HG03175 (cell line): Measurements from ENCODE around the gene SIRT4.
A peak's percentile ranks its signal among the peaks of the same experiment; 100 is the strongest.
"Not testable (repeated sequence)": the region's sequence is repeated elsewhere in the genome, so short reads cannot be mapped to it uniquely, and the experiment has no call there.

Experiments used
- ATAC-seq: cut with Tn5 transposase; IDR thresholded peaks from one replicate; pipeline ENCODE4 v1.9.1; 2021; ENCODE audit warnings: mild to moderate bottlenecking, moderate library complexity; ENCODE audit not compliant: unreplicated experiment

SIRT4 gene, protein sequence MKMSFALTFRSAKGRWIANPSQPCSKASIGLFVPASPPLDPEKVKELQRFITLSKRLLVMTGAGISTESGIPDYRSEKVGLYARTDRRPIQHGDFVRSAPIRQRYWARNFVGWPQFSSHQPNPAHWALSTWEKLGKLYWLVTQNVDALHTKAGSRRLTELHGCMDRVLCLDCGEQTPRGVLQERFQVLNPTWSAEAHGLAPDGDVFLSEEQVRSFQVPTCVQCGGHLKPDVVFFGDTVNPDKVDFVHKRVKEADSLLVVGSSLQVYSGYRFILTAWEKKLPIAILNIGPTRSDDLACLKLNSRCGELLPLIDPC

DNA sequence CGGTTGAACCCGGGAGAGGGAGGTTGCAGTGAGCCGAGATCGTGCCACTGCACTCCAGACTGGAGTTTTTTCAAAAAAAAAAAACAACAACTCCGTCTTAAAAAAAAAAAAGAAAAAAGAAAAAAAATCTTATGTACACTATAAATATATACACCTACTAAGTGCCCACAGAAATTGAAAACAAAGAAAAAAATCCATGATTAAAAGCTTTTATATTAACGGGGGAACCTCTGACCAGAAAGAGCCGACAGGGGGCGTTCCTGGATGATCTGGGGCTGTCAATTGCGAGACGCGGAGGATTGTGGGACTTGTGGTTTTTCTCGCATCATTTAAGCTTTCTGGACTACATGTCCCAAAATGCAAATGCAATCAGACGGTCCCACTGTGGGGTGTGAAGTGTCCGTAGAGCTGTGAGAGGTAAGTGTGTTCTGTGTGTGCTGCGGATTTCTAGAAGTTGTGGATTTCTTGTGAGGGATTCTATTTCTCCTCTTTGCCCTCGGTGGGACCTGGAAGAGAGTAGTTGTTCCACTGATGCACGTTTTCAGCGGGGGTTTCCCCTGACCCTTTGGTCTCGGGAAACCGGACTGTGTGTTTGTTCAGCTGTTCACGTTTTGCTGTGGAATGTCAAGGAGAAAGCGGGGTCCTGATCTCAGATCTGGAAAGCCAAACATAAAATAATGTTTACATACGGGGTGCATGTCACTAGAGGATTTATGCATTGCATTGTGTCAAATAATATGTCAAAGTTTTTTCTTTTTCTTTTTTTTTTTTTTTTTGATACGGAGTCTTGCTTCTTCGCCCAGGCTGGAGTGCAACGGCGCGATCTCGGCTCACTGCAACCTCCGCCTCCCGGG, at the start of gene SIRT4:
Gene SIRT4, plus strand, starts transcription at position 360 of the 854 bp plus-strand sequence. CDS start 1,241 bp downstream, outside the sequence.
- peak; percentile 99 for ATAC-seq

DNA sequence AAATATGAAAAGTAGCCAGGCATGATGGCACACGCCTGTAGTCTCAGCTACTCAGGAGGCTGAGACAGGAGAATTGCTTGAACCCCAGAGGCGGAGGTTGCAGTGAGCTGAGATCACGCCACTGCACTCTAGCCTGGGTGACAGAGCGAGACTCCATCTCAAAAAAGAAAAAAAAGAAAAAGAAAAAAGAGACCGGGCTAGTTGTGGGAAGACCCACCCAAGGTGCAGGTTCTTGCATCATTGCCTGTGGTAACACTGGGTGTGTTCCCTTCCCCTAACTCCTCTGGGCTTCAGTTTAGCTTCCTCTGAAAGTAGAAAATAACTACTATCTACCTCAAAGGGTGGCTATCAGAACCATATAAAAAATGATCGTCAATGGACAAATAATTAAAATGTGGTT, 48.8 kb upstream of the SIRT4 start:
- ATAC-seq, result not testable (repeated sequence)

DNA sequence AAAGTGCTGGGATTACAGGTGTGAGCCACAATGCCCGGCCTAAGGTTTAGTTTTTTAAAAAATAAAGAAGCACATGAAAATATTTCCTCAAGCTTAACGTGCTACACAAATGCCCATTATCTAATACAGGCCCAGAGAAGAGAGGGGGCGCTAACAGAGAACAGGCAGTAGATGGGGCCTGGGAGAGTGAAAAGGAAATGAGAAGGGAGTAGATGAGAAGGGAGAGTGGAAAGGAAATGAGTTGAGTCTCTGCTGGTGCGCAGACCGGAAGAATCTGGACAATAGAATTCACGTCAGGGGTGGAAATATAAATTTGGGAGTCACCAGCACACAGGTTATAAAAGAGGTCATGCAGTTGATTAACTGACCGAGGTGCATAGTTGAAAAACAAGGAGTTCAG, 47.3 kb upstream of the SIRT4 start:
- ATAC-seq, result no peak

DNA sequence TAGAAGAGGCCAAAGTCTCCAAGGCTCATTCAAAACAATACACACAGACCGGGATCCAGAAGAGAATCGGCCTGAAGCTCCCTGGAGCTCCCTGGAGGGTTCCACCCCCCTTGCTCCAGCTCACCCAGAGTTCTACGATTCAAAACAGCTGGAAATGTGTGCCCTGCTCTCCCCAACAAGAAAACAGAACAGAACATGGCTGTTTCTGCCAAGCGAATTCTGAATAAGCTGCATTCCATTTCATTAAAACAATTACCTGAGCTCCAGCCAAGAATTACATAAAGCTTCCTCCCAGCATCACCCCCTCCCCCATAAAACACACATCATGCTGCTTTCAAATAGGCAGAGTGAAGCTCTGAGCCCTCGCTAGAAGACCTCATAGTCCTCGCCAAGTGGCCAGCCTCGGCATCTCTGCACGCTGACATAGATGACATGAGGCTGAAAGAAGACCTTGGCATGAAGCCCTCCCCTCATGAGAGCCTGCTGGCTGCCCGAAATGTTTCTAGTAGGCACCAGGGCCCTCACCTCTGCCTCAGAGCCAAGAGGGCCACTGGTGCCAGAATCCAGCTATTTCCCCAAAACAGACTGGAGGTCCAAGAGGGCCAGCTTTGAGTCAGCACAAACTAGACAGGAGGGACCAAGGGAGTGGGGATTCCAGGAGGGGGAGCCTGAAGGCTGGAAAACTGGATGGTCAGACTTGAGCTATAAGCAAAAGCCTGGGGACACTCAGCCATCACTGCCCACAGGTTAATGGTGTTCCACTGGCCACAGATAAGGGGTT, 44.9 kb upstream of the SIRT4 start:
- ATAC-seq, result no peak

DNA sequence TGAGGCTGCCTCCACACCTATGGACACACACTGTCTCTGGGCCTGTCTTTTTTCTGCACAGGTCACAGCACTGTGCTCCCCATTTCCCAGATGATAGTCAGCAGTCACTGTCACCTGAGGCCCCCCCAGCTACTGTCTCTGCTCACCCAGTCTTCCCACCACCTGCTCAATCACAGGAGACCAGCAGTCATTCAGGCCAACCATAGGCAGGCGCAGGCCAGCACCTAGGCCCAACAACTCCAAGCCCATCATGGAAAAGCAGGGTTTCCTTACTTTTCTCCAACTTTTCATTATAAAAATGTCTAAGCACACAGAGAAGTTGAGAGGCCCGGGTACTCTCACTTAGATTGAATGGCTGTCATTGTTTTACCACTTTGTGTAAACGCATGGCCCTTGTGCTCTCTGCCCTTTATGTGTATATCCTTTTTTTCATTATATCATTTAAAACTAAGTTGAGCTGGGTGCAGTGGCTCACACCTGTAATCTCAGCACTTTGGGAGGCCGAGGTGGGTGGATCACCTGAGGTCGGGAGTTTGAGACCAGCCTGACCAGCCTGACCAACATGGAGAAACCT, 43.7 kb upstream of the SIRT4 start:
- ATAC-seq, result no peak

DNA sequence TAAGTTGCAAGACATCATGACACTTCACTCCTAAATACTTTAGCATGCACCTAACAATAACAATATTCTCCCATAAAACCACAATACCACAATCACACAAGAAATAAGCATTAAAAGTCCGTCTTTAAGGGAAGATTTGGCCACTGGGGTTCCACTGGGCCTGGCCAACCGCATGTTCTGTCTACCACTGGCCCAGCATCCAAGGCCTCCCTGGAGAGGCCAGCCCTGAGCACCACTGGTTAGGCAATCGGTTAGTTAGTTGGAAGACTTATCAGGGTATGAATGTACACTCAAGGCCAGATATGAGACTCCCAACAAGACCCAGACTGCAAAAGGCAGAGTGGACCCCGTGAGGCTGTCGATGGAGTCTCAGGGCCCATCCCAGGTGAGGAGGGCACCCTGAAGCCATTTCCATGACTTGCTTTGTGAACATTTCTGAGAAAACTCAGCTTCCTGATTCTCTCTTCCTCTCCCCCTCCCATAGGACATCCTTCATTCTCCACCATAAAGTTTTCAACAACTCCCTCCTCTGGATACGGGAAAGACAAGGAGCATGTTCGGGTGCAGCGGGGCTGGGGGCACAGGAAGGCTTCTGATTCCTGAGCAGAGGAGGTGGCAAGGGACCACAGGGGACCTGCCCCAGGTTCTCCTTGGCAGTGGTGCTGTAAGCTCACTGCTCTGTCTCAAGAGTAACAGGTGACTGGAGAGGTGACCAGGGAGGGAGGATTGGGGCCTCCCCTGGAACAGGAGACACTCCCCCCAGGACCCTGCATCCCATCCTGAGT, 42.5 kb upstream of the SIRT4 start:
- ATAC-seq, result no peak

DNA sequence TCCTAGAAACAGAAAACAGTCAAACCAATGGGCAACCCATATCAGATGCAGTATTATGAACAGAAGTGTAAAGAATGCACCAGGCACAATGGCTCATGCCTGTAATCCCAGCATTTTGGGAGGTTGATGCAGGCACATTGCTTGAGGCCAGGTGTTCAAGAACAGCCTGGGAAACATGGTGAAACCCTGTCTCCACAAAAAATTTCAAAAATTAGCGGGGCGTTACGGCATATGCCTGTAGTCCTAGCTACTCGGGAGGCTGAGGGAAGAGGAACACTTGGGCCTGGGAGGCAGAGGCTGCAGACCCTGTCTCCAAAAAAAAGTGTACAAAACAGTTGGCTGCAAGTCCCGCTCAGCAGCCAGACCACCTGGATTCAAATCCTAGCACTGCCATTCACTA, 41.5 kb upstream of the SIRT4 start:
- no peak for ATAC-seq

DNA sequence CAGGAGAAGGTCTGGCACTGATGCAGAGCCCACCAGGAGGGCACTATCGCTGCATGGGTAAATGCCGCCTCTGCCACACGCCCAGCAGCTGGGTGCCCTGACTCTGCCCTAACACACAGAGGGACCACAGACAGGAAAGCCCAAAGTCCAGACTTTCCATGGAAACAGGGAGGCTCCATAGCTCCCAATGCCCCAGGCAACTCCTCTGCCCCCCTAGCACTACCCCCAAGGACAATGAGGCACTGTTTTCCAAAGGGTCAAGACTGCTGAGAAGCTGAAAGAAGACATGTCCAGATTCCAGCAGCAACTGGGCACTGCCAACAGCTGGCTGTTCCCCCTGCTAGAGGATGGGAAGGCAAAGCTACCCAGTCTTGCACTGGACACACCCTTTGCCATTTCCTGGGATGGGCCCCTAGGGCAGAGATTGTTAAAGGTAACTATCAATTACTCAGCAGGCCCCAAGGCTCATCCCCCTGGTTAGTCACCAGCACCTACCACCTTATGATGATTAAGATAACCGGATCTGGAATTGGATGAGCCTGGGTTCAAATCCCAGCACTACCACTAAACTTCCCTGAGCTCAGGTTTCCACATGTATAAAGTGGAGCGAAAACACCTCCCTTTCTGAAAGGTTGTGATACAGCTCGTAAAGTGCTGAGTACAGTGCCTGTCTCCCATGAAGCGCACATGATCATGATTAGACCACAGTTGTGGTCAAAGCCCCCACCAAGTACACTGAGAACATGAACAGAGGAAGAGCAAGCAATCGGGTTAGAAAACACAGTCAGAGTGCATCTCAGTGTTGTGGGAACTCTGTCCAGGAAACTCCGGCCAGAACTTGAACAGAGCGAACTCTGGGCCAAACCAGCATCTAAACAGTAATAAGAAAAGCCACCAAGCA, 39.9 kb upstream of the SIRT4 start:
- ATAC-seq, result no peak

DNA sequence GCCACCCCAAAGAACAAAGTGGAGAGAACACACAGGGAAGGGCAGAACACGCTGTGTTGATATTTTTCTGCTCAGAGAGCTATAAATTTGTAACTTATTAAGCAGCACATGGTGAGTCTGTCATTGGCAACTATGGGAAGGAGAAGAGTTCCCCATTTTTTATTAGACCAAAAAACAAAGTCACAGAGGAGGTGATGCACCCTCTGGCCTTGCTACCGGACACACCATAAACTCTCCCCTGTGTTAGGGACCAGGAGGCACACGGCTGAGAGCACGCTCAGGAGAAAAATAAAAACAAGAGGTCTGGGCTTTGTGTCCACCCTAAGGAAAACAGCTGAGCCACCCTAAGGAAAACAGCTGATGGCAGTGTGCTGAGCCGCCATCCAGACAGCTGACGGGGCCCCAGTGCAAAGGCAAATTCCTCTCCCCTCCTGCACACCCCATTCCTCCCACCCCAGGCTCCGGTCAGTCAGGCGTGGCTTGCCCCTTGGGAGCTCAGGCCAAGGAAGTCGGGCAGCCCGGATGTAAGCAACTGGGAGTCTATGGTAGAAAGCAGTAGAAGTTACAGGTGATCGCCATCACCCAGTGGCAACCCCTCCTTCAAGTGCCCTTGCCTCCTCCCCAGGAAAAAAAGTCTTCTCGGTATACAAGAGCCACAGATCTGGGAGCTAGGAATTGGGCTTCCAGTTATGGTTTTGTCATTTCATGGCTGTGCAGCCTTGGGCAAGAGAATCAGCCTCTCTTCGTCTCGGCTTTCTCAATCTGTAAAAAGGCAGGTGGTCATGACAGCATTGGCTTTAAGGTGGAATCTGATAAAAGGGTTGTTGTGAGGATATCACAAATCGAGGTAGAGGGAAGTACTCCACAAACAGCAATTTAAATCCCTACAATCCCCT, 39.0 kb upstream of the SIRT4 start:
- ATAC-seq, result no peak

DNA sequence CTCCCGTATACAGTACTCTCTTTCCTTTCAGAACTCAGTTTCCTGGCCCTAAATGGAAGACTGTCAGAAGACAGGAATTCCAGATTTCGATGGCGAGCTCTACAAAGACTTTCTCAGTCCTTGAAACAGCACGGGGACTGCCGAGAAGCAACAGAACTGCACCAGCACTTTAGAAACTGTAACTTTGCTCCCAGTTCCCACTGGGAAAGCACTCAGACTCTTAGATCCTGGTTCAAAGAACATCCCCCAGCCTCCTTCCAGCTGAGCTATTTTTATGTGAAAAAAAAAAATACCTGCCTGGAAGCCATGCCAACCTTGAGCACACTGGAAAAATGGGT, 38.4 kb upstream of the SIRT4 start:
- ATAC-seq, result no peak

DNA sequence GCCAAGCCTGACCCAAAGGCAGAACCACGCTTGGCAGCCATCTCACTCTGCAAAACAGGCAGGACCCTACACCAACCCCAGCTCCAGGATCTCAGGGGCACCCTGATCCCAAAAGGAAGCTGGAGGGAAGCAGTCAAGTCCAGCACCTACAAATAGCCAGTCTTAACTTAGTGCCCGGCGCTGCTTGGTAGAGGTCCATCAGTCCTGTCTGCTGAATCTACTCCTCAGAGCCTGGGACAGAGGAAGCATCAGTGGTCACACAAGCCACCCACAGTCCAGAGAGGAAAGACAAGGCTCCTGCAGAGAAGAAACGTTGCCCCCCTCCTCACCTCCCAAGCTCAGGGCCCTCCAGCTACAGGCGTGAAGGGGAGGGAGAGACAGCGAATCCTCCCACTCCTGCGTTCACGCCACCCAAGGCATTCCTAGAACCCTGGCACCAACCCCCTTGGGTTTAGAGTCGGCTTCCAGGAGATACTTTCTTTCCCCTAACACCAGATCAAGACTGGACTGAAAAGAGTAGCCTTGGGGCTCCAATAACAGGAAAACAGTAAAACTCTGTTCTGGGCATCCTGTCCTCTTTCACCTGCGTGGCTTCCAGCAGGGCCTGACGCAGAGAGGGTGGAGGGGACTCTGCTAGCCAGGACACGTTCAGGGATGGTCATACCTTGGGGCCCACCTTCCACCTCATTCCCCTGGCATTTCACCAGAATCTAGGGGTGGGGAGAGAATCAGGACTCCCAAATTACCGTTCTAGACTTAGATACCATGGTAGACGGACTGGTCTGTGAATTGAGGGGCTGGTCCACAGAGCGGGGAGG, 37.8 kb upstream of the SIRT4 start:
- no peak for ATAC-seq

DNA sequence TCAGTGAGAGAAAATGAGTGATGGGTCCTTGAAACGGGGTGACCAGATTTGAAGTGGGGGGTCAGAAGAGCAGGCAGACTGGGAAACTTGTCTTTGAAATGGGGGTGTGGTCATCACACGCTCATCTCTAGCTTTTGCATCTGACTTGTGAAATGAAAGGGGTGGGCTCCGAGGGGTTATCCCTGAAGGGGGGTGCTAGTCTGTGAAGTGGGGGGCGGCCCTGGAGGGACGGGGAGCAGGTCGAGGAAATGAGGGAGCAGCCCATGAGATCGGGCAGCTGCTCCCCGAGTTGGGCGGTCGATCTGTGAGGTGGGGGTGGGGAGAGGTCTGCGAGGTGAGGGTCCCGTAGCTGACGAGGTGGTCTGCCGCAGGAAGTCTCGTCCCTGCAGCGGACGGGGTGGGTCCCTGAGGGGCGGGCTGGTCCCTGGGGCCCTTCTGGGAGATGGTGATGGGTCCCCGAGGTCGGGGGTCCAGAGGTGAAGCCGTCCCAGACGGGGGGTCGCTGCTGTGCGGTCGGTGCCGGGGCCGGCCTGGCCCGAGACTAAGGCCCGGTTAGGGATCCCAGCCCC, 37.1 kb upstream of the SIRT4 start:
- ATAC-seq, result no peak

DNA sequence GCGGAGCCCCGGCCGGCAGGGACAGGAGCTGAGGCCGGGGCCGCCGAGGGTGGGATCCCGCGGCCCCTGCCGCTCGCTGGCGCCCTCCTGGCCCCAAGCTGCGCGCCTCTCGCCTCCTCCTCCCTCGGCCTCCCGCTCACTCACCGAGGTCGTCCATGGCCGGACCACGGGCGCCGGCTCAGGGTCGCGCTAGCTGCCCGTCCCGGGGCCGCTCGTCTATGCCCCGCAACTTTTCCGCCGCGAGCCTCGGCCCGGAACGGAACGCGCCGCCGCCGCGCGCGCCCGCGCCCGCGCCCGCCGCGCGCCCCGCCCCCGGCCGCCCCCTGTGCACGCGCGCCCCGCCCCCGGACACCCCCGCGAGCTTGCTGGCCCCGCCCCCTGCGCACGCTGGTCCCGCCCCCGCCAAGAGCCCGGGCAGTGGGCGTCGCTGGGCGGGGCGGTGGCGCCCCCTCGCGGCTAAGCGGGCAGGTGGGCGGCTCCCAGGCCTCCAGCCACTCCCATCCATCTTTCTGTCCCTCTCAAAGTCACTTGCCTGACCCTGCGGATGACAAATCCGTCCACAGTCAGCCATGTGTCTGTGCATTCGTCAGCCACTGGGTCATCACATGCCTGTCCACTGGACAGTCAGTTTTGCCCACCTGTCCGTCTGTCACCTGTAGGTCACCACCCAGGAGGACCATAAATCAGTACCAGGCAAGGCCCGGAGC, 36.5 kb upstream of the SIRT4 start, which contains the start of gene PXN:
Gene PXN, minus strand, starts transcription at position 258 of the 707 bp plus-strand sequence. Its CDS starts 101 bp downstream, at position 157.
- ATAC-seq, result peak; percentile 75

DNA sequence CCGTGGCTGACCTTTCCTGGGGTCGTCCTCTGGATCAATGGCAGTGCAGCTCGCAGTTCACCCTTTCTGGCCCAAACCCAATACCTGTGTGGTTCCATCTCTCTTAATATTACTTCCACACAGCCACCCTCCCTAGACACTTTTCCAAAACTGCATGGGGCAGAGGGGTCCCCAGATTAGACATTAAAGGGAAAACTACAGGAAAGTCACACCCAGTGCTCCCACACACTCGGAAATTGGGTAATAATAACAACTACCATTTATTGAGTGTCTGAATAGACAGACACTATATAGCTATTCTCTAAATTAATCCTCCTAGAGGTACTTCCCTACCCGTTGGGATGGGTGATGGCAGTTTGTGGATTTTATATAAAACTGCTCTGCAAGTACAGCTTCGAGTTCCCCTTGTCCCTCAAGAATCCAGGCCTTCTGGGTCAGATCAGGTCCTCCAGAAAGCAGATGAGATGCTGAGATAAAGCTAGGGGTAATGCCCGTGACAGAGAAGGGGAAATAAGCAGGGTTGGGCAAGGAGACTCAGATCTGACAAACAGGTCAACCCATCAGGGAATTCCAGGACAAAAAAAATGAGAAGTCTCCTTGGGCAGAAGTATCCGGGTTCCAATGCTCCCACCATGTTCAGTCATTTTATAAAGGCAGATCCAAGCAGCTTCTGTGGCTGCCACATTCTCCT, 35.8 kb upstream of the SIRT4 start:
- ATAC-seq, result no peak

DNA sequence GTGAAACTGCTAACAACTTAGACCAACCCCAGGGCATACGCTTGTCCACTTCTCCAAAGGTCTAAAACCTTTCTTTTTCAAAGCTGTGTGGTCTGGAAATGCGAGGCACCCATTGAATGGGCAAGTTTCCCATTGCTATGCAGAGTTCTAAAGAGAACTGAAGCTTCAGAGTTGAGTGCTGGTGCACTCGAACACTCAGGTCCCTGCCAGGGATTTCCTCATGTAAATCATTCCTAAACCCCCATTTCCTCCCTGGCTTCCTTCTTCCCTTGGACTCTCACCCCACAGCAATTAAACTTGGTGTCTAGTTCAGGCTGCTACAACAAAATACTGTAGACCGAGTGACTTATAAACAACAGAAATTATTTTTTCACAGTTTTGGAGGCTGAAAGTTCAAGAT, 34.4 kb upstream of the SIRT4 start:
- no peak for ATAC-seq

DNA sequence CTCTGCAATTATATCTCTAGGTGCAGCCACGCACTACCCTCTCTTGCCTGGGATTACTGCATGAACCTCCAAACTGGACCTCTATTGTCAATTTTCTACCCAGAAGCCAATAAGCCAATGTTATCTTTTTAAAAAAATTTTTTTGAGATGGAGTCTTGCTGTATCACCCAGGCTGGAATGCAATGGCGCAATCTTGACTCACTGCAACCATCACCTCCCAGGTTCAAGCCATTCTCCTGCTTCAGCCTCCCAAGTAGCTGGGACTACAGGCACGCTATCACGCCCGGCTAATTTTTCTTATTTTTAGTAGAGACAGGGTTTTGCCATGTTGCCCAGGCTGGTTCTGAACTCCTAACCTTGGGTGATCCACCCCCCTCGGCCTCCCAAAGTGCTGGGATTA, 25.4 kb upstream of the SIRT4 start:
- no peak for ATAC-seq
